Activated CD4-positive, alpha-beta T cell treated with anti-CD3 and anti-CD28 coated beads, Interleukin-2, amount 10 ng/mL, durations not matched to agents 7 days and 5 days (primary cell): ENCODE results near the gene ANKS1B. TPM values are rescaled to one million over a fixed set of nuclear protein-coding genes. Genes with fewer than 3 reads are reported as not detected.
"Not testable (repeated sequence)": the region's sequence is repeated elsewhere in the genome, so short reads cannot be mapped to it uniquely, and the experiment has no call there.

ENCODE experiments used
- CTCF ChIA-PET: fragments of 350-600 bp; sonication (Branson Sonifier 250); formaldehyde crosslinking; loops from one replicate; lab custom pipeline; 2021; ENCODE audit warnings: antibody characterized with exemption; lab: Charles Lee
- POLR2A ChIA-PET: fragments of 350-600 bp; sonication (Branson Sonifier 250); formaldehyde crosslinking; loops from one replicate; lab custom pipeline; 2021; ENCODE audit warnings: antibody characterized with exemption; lab: Charles Lee
- DNase-seq: peaks from one replicate; pipeline ENCODE4 v3.0.0-alpha.2; 2020
- H3K27ac Mint-ChIP-seq: one replicate; pipeline ENCODE4 v1.8.0; 2021; ENCODE audit warnings: mild to moderate bottlenecking, moderate library complexity, mixed read lengths
- H3K27me3 Mint-ChIP-seq: one replicate; pipeline ENCODE4 v1.8.0; 2021; ENCODE audit warnings: mixed read lengths
- H3K36me3 Mint-ChIP-seq: one replicate; pipeline ENCODE4 v1.8.0; 2021; ENCODE audit warnings: low read depth, mixed read lengths
- H3K4me1 Mint-ChIP-seq: one replicate; pipeline ENCODE4 v1.8.0; 2021; ENCODE audit warnings: mixed read lengths
- H3K4me3 Mint-ChIP-seq: one replicate; pipeline ENCODE4 v1.8.0; 2021; ENCODE audit warnings: mild to moderate bottlenecking, moderate library complexity, mixed read lengths
- H3K9me3 Mint-ChIP-seq: one replicate; pipeline ENCODE4 v1.8.0; 2021; ENCODE audit warnings: mixed read lengths
- total RNA-seq, 2 experiments: library from RNA; stranded (reverse); gene quantifications; one replicate each; pipeline ENCODE4 v1.2.3, GENCODE V29; 2021

Gene ANKS1B
- total RNA-seq, 2 experiments from 2014 or later, result 0.17 to 0.25 TPM

- no peak for DNase-seq
- Mint-ChIP-seq H3K4me3 (no peak overlapping the region), H3K4me1 (no peaks in the 10 kb centered on the region), H3K9me3 (no peaks in the 10 kb centered on the region), H3K36me3 (no peaks in the 10 kb centered on the region), H3K27ac (no peak overlapping the region), H3K27me3 (no peaks in the 10 kb centered on the region)
- CTCF ChIA-PET, result interaction anchor here (0.7 kb wide), 1 partner anchor 12 kb away, joined by 3 read pairs; no protein-coding TSS in a partner anchor
- POLR2A ChIA-PET, result no interaction called here
Measured at GRCh38 chr12:99372257-99372920, 612.3 kb downstream of the ANKS1B start.

- H3K4me3 Mint-ChIP-seq, result no peak overlapping the region
- H3K27ac Mint-ChIP-seq, result no peak overlapping the region
- no peak for DNase-seq
- H3K36me3 Mint-ChIP-seq, result no peaks in the 10 kb centered on the region
- no peaks in the 10 kb centered on the region for H3K4me1 Mint-ChIP-seq
- POLR2A ChIA-PET, result no interaction called here
- no peaks in the 10 kb centered on the region for H3K27me3 Mint-ChIP-seq
- no peaks in the 10 kb centered on the region for H3K9me3 Mint-ChIP-seq
- CTCF ChIA-PET, result no interaction called here
Measured at GRCh38 chr12:99370421-99371138, 614.2 kb downstream of the ANKS1B start.

- DNase-seq, result no peak
- H3K9me3 Mint-ChIP-seq, result no peaks in the 10 kb centered on the region
- POLR2A ChIA-PET, result no interaction called here
- H3K36me3 Mint-ChIP-seq, result no peaks in the 10 kb centered on the region
- H3K27me3 Mint-ChIP-seq, result no peaks in the 10 kb centered on the region
- no peak overlapping the region for H3K4me3 Mint-ChIP-seq
- no peaks in the 10 kb centered on the region for H3K4me1 Mint-ChIP-seq
- H3K27ac Mint-ChIP-seq, result no peak overlapping the region
- CTCF ChIA-PET, result no interaction called here
Measured at GRCh38 chr12:99367181-99367580, 617.6 kb downstream of the ANKS1B start.

- H3K4me1 Mint-ChIP-seq, result no peaks in the 10 kb centered on the region
- no peak overlapping the region for H3K4me3 Mint-ChIP-seq
- ChIA-PET CTCF (no interaction called here), POLR2A (no interaction called here)
- no peak overlapping the region for H3K27ac Mint-ChIP-seq
- DNase-seq, result no peak
- no peaks in the 10 kb centered on the region for H3K36me3 Mint-ChIP-seq
- no peaks in the 10 kb centered on the region for H3K27me3 Mint-ChIP-seq
- H3K9me3 Mint-ChIP-seq, result no peaks in the 10 kb centered on the region
Measured at GRCh38 chr12:99352269-99352668, 632.5 kb downstream of the ANKS1B start.

- no peak overlapping the region for H3K4me3 Mint-ChIP-seq
- no peak overlapping the region for H3K27ac Mint-ChIP-seq
- CTCF ChIA-PET, result no interaction called here
- no peaks in the 10 kb centered on the region for H3K4me1 Mint-ChIP-seq
- no peaks in the 10 kb centered on the region for H3K27me3 Mint-ChIP-seq
- no peaks in the 10 kb centered on the region for H3K36me3 Mint-ChIP-seq
- H3K9me3 Mint-ChIP-seq, result no peaks in the 10 kb centered on the region
- POLR2A ChIA-PET, result no interaction called here
- no peak for DNase-seq
Measured at GRCh38 chr12:99343960-99344359, 640.8 kb downstream of the ANKS1B start.

- no peaks in the 10 kb centered on the region for H3K9me3 Mint-ChIP-seq
- no peak overlapping the region for H3K27ac Mint-ChIP-seq
- POLR2A ChIA-PET, result no interaction called here
- H3K27me3 Mint-ChIP-seq, result no peaks in the 10 kb centered on the region
- no peaks in the 10 kb centered on the region for H3K36me3 Mint-ChIP-seq
- CTCF ChIA-PET, result no interaction called here
- H3K4me1 Mint-ChIP-seq, result no peaks in the 10 kb centered on the region
- no peak overlapping the region for H3K4me3 Mint-ChIP-seq
- no peak for DNase-seq
Measured at GRCh38 chr12:99339663-99340062, 645.1 kb downstream of the ANKS1B start.

- no peaks in the 10 kb centered on the region for H3K9me3 Mint-ChIP-seq
- ChIA-PET CTCF (no interaction called here), POLR2A (no interaction called here)
- no peak overlapping the region for H3K27ac Mint-ChIP-seq
- H3K36me3 Mint-ChIP-seq, result no peaks in the 10 kb centered on the region
- no peak for DNase-seq
- no peaks in the 10 kb centered on the region for H3K27me3 Mint-ChIP-seq
- H3K4me1 Mint-ChIP-seq, result no peaks in the 10 kb centered on the region
- H3K4me3 Mint-ChIP-seq, result no peak overlapping the region
Measured at GRCh38 chr12:99334285-99335056, 650.3 kb downstream of the ANKS1B start.

- no peaks in the 10 kb centered on the region for H3K4me1 Mint-ChIP-seq
- H3K36me3 Mint-ChIP-seq, result no peaks in the 10 kb centered on the region
- POLR2A ChIA-PET, result no interaction called here
- no peak overlapping the region for H3K27ac Mint-ChIP-seq
- no peak overlapping the region for H3K4me3 Mint-ChIP-seq
- no peak for DNase-seq
- CTCF ChIA-PET, result no interaction called here
- no peaks in the 10 kb centered on the region for H3K27me3 Mint-ChIP-seq
- no peaks in the 10 kb centered on the region for H3K9me3 Mint-ChIP-seq
Measured at GRCh38 chr12:99332936-99333591, 651.7 kb downstream of the ANKS1B start.

GRCh38 chr12:99330216-99330615, 654.5 kb downstream of the ANKS1B start:
- CTCF ChIA-PET, result no interaction called here
- Mint-ChIP-seq H3K27me3 (no peaks in the 10 kb centered on the region), H3K4me3 (no peak overlapping the region), H3K9me3 (no peaks in the 10 kb centered on the region), H3K27ac (no peak overlapping the region), H3K36me3 (no peaks in the 10 kb centered on the region), H3K4me1 (no peaks in the 10 kb centered on the region)
- DNase-seq, result no peak
- POLR2A ChIA-PET, result no interaction called here

- H3K4me3 Mint-ChIP-seq, H3K27ac Mint-ChIP-seq, POLR2A ChIA-PET, H3K36me3 Mint-ChIP-seq, H3K27me3 Mint-ChIP-seq, CTCF ChIA-PET, DNase-seq, H3K4me1 Mint-ChIP-seq: not testable (repeated sequence)
- H3K9me3 Mint-ChIP-seq, result peaks cover 12% of the 10 kb centered on the region
Measured at GRCh38 chr12:99321210-99321609, 663.5 kb downstream of the ANKS1B start.

- no peaks in the 10 kb centered on the region for H3K27me3 Mint-ChIP-seq
- no peaks in the 10 kb centered on the region for H3K36me3 Mint-ChIP-seq
- CTCF ChIA-PET, result no interaction called here
Measured at GRCh38 chr12:99311373-99311772, 673.4 kb downstream of the ANKS1B start.

GRCh38 chr12:99309812-99310211, 674.9 kb downstream of the ANKS1B start:
- no peaks in the 10 kb centered on the region for H3K27me3 Mint-ChIP-seq
- POLR2A ChIA-PET, result no interaction called here
- CTCF ChIA-PET, result no interaction called here
- no peaks in the 10 kb centered on the region for H3K9me3 Mint-ChIP-seq
- H3K4me1 Mint-ChIP-seq, result no peaks in the 10 kb centered on the region
- no peak overlapping the region for H3K27ac Mint-ChIP-seq
- no peak for DNase-seq
- no peak overlapping the region for H3K4me3 Mint-ChIP-seq
- H3K36me3 Mint-ChIP-seq, result no peaks in the 10 kb centered on the region

More at GRCh38 chr12:99311373-99311772, 673.4 kb downstream of the ANKS1B start:
- DNase-seq, result no peak
- no peaks in the 10 kb centered on the region for H3K4me1 Mint-ChIP-seq
- POLR2A ChIA-PET, result no interaction called here
- no peaks in the 10 kb centered on the region for H3K9me3 Mint-ChIP-seq
- no peak overlapping the region for H3K4me3 Mint-ChIP-seq
- no peak overlapping the region for H3K27ac Mint-ChIP-seq

GRCh38 chr12:99302874-99303273, 681.9 kb downstream of the ANKS1B start:
- Mint-ChIP-seq H3K4me3 (no peak overlapping the region), H3K4me1 (no peaks in the 10 kb centered on the region), H3K27me3 (no peaks in the 10 kb centered on the region), H3K9me3 (peaks cover 5% of the 10 kb centered on the region), H3K27ac (no peak overlapping the region), H3K36me3 (no peaks in the 10 kb centered on the region)
- no peak for DNase-seq
- CTCF ChIA-PET, result no interaction called here
- POLR2A ChIA-PET, result no interaction called here
